SK-N-SH treated with all-trans-retinoic acid at 6 μM for 48 hours (cell line): ENCODE data around the gene TCERG1L.

ENCODE experiments used
- ATAC-seq: fragments of 200-7000 bp; cut with Tn5 transposase; 3 replicates; pipeline ENCODE4 v1.9.1; 2020; ENCODE audit warnings: mild to moderate bottlenecking, moderate library complexity
- ARNTL ChIP-seq: fragments of 450-650 bp; formaldehyde crosslinking; IDR thresholded peaks from 2 replicates; pipeline ENCODE4 v1.5.0; 2020; ENCODE audit warnings: low read depth, mild to moderate bottlenecking, moderate library complexity, borderline replicate concordance
- CSRNP3 ChIP-seq: fragments of 250-450 bp; sonication (Bioruptor Pico); IDR thresholded peaks from 2 replicates; pipeline ENCODE4 v1.5.1; 2021; ENCODE audit warnings: mild to moderate bottlenecking, moderate library complexity
- ESRRG ChIP-seq: fragments of 250-450 bp; sonication (Bioruptor Pico); IDR thresholded peaks from 2 replicates; pipeline ENCODE4 v1.6.1; 2021; ENCODE audit warnings: mild to moderate bottlenecking
- GLIS3 ChIP-seq: fragments of 250-450 bp; sonication (Bioruptor Pico); IDR thresholded peaks from 2 replicates; pipeline ENCODE4 v1.5.0; 2020; ENCODE audit warnings: mild to moderate bottlenecking, moderate library complexity
- ISL1 ChIP-seq: fragments of 250-450 bp; sonication (Bioruptor Pico); IDR thresholded peaks from 2 replicates; pipeline ENCODE4 v2.1.2; 2022; ENCODE audit warnings: mild to moderate bottlenecking, moderate library complexity
- OSR1 ChIP-seq: fragments of 250-450 bp; sonication (Bioruptor Pico); IDR thresholded peaks from 2 replicates; pipeline ENCODE4 v1.8.0; 2022; ENCODE audit warnings: moderate library complexity, mild to moderate bottlenecking, inconsistent platforms
- PATZ1 ChIP-seq: fragments of 250-450 bp; sonication (Bioruptor Pico); IDR thresholded peaks from 2 replicates; pipeline ENCODE4 v1.8.0; 2020; ENCODE audit warnings: mild to moderate bottlenecking, moderate library complexity, borderline replicate concordance
- PPARA ChIP-seq: fragments of 250-450 bp; sonication (Bioruptor Pico); IDR thresholded peaks from 2 replicates; pipeline ENCODE4 v1.5.0; 2020; ENCODE audit warnings: mild to moderate bottlenecking, borderline replicate concordance
- RARB ChIP-seq: fragments of 250-450 bp; sonication (Bioruptor Pico); IDR thresholded peaks from 2 replicates; pipeline ENCODE4 v1.8.0; 2021; ENCODE audit warnings: mild to moderate bottlenecking, moderate library complexity
- TCF4 ChIP-seq: fragments of 250-450 bp; sonication (Bioruptor Pico); IDR thresholded peaks from 2 replicates; pipeline ENCODE4 v1.8.0; 2021; ENCODE audit warnings: mild to moderate bottlenecking, moderate library complexity, borderline replicate concordance
- ZC3H10 ChIP-seq: fragments of 250-450 bp; sonication (Bioruptor Pico); IDR thresholded peaks from 2 replicates; pipeline ENCODE4 v1.5.1; 2021; ENCODE audit warnings: mild to moderate bottlenecking, moderate library complexity
- ZFP30 ChIP-seq: fragments of 450-650 bp; formaldehyde crosslinking; IDR thresholded peaks from 2 replicates; pipeline ENCODE4 v1.5.0; 2022; ENCODE audit warnings: mild to moderate bottlenecking, moderate library complexity
- ZNF565 ChIP-seq: fragments of 450-650 bp; formaldehyde crosslinking; conservative IDR thresholded peaks from 2 replicates; pipeline ENCODE4 v1.5.0; 2020; ENCODE audit warnings: low read depth, mild to moderate bottlenecking, moderate library complexity
- ZNF70 ChIP-seq: fragments of 450-650 bp; formaldehyde crosslinking; IDR thresholded peaks from 2 replicates; pipeline ENCODE4 v1.5.0; 2020; ENCODE audit warnings: mild to moderate bottlenecking, moderate library complexity
- ZNF8 ChIP-seq: fragments of 450-650 bp; formaldehyde crosslinking; IDR thresholded peaks from 2 replicates; pipeline ENCODE4 v1.5.0; 2020; ENCODE audit warnings: mild to moderate bottlenecking, moderate library complexity
- TF ChIP-seq, protein P1 (sequence below): fragments of 250-450 bp; sonication (Bioruptor Pico); IDR thresholded peaks from 2 replicates; pipeline ENCODE4 v1.5.0; 2020; ENCODE audit warnings: mild to moderate bottlenecking, moderate library complexity
- TF ChIP-seq, protein P2 (sequence below): fragments of 250-450 bp; sonication (Bioruptor Pico); IDR thresholded peaks from 2 replicates; pipeline ENCODE4 v1.5.1; 2020; ENCODE audit warnings: low read depth, mild to moderate bottlenecking, moderate library complexity

TCERG1L gene

DNA sequence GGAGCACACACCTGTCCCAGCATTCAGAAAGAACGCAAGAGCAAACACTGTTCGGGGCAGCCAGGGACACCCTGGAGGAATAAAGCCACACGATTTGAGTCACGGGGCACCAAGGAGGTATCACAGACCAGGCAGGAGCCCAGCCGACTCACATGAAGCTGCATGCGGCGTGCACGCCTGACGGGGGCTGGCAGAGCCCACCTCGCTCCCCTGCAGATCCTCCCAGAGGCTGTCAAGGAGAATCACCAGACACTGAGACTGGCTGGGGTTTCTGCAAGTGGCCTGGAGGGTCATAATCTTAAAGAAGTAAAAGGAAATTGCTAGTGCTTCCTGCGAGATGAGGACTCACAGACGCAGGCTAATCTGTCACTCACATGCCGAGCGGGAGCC is 61.6 kb downstream of the TCERG1L start:
- TF ChIP-seq PATZ1: no peak
- TF ChIP-seq GLIS3 (CRISPR knock-in tag): no peak
- ATAC-seq: no peak

DNA sequence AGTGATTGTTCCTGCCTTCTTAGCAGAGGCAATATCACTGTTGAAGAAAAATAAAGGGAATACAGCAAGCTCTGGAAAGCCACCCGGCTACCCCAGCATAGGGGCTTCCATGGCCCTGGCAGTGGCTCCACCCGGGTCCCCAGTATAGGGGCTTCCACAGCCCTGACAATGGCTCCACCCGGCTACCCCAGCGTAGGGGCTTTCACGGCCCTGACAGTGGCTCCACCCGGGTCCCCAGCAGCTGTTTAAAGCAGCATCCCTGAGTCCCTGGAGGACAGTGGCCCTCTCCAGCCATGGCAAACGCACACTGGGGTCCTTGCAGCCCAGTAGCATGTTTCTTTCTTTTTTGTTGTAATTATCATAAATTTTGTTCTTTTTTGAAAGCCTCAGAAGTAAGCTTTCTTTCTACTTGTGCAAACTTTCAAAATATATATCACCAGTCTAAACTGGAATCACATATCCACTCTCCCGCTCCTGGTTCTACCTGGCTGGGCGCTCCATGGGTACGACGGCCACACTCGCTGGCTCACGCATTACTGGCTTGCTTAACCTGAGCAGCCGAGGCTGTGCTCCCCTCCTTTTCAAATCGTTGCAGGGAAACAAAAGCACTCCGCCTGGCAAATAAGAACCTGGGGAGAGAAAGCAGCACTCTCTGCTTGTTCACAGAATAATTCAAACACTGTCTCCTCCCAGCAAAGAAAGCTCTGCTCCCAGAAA is 62.1 kb downstream of the TCERG1L start:
- TF ChIP-seq TCF4 (no peak), ZNF8 (CRISPR knock-in tag) (no peak), ZC3H10 (CRISPR knock-in tag) (no peak), ARNTL (CRISPR knock-in tag) (no peak), PPARA (no peak), ZNF70 (CRISPR knock-in tag) (no peak), PATZ1 (no peak), ISL1 (CRISPR knock-in tag) (no peak), ZFP30 (CRISPR knock-in tag) (no peak)
- TF ChIP-seq, all 23 proteins: peak for 0
- no peak for ATAC-seq

DNA sequence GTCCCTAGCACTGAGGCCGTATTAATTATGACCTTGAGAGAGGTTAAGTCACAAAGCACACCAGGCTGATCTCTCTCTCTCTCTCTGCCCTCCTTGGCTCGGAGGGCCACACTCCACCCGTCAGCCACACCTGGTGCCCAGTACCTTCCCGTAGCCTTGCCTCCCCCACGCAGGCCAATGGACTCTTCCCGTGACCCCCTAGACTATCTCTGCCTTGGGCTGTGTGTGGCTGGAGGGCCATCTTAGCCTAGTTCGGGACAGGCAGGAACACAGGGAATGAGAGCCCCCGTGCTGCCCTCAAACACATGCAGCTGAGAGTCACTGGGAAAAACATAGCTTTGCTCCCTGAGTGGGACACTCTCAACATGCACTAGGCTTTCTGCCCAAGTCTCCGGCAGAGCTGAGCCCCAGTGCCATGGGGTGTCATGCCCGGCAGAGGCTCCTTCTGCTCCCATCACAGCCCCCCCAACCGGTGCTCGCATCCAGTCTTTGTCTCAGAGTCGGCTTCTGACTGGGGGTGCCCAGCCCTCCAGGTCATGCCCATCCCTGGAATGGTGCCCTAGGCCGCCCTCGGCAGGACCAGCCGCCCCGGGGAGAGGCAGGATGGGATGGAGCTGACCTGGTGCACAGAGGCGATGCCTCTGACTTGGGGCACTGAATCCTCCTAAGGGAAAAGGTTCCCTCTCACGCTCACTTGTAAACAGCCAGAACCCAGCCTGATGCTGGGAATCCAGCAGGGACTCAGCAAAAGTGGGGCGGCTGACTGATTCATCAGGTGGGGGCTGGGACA is 63.0 kb downstream of the TCERG1L start:
- no peak for ATAC-seq
- TF ChIP-seq ZFP30 (CRISPR knock-in tag) (no peak), PPARA (no peak), ESRRG (CRISPR knock-in tag) (no peak), ZNF70 (CRISPR knock-in tag) (no peak), ZNF565 (CRISPR knock-in tag) (no peak), PATZ1 (no peak), GLIS3 (CRISPR knock-in tag) (no peak), OSR1 (CRISPR knock-in tag) (no peak), CSRNP3 (no peak), ARNTL (CRISPR knock-in tag) (no peak), RARB (CRISPR knock-in tag) (no peak)
- TF ChIP-seq, protein P1, sequence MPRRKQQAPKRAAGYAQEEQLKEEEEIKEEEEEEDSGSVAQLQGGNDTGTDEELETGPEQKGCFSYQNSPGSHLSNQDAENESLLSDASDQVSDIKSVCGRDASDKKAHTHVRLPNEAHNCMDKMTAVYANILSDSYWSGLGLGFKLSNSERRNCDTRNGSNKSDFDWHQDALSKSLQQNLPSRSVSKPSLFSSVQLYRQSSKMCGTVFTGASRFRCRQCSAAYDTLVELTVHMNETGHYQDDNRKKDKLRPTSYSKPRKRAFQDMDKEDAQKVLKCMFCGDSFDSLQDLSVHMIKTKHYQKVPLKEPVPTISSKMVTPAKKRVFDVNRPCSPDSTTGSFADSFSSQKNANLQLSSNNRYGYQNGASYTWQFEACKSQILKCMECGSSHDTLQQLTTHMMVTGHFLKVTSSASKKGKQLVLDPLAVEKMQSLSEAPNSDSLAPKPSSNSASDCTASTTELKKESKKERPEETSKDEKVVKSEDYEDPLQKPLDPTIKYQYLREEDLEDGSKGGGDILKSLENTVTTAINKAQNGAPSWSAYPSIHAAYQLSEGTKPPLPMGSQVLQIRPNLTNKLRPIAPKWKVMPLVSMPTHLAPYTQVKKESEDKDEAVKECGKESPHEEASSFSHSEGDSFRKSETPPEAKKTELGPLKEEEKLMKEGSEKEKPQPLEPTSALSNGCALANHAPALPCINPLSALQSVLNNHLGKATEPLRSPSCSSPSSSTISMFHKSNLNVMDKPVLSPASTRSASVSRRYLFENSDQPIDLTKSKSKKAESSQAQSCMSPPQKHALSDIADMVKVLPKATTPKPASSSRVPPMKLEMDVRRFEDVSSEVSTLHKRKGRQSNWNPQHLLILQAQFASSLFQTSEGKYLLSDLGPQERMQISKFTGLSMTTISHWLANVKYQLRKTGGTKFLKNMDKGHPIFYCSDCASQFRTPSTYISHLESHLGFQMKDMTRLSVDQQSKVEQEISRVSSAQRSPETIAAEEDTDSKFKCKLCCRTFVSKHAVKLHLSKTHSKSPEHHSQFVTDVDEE (CRISPR knock-in tag): no peak
- TF ChIP-seq, protein P2, sequence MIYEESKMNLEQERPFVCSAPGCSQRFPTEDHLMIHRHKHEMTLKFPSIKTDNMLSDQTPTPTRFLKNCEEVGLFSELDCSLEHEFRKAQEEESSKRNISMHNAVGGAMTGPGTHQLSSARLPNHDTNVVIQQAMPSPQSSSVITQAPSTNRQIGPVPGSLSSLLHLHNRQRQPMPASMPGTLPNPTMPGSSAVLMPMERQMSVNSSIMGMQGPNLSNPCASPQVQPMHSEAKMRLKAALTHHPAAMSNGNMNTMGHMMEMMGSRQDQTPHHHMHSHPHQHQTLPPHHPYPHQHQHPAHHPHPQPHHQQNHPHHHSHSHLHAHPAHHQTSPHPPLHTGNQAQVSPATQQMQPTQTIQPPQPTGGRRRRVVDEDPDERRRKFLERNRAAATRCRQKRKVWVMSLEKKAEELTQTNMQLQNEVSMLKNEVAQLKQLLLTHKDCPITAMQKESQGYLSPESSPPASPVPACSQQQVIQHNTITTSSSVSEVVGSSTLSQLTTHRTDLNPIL: no peak
